Measurements from ENCODE around the gene ERC2. TPM values are rescaled to one million over a fixed set of nuclear protein-coding genes. Genes with fewer than 3 reads are reported as not detected.

ERC2 gene
- total and polyA plus RNA-seq, 2 donors (not counting 3 experiments of a cell fraction or from before 2014, with no cell fraction given), result 5.6 to 15.5 TPM

DNA sequence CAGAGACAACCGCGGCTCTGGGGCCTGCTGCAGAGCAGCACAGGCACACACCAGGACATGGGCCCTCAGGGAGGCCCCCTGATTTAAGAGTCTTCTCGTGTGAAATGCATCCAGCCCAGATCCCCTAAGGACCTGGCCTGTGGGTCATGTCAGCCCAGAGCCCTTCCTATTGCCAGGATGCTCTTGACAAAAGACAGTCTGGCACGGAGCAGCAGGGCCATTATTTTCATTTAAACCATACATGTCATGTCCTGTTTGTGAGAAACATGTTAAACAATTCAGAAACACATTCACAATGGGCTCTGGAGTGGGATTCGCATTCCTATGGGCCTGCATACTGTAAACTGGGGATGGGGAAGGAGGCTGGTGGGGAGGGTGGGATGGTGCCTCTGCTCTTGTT, 613.8 kb downstream of the ERC2 start:
- TF ChIP-seq, protein P1, sequence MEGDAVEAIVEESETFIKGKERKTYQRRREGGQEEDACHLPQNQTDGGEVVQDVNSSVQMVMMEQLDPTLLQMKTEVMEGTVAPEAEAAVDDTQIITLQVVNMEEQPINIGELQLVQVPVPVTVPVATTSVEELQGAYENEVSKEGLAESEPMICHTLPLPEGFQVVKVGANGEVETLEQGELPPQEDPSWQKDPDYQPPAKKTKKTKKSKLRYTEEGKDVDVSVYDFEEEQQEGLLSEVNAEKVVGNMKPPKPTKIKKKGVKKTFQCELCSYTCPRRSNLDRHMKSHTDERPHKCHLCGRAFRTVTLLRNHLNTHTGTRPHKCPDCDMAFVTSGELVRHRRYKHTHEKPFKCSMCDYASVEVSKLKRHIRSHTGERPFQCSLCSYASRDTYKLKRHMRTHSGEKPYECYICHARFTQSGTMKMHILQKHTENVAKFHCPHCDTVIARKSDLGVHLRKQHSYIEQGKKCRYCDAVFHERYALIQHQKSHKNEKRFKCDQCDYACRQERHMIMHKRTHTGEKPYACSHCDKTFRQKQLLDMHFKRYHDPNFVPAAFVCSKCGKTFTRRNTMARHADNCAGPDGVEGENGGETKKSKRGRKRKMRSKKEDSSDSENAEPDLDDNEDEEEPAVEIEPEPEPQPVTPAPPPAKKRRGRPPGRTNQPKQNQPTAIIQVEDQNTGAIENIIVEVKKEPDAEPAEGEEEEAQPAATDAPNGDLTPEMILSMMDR (IDR thresholded peaks at IDR 0.05; ENCODE audit: extremely low read depth in 1 of 2, insufficient read depth in 1 of 2, low read depth in 1 of 2, low read length in 2 of 2), result no peak
- no peak for TF ChIP-seq MYC (IDR thresholded peaks at IDR 0.05; ENCODE audit: low read depth, low read length)
- TF ChIP-seq GATA2 (IDR thresholded peaks at IDR 0.05; ENCODE audit: insufficient read depth, insufficient read length, low read depth, low read length), result no peak
- no peak for TF ChIP-seq POLR2A (IDR thresholded peaks at IDR 0.05; ENCODE audit: low read depth, low read length)
- TF ChIP-seq, protein P2, sequence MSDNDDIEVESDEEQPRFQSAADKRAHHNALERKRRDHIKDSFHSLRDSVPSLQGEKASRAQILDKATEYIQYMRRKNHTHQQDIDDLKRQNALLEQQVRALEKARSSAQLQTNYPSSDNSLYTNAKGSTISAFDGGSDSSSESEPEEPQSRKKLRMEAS (IDR thresholded peaks at IDR 0.05; ENCODE audit: insufficient read depth, insufficient read length), result no peak
- TF ChIP-seq POLR2AphosphoS5 (IDR thresholded peaks at IDR 0.05; ENCODE audit: insufficient read depth, low read depth, low read length), result no peak
- no peak for TF ChIP-seq JUN (IDR thresholded peaks at IDR 0.05; ENCODE audit: borderline replicate concordance, insufficient read depth, insufficient read length, low read depth)
- TF ChIP-seq FOS (IDR thresholded peaks at IDR 0.05; ENCODE audit: borderline replicate concordance, insufficient read depth, low read length), result no peak
- TF ChIP-seq EZH2 (IDR thresholded peaks at IDR 0.05; ENCODE audit: borderline replicate concordance, low read depth, low read length, severe bottlenecking), result no peak
- Histone ChIP-seq H3K27ac (ENCODE audit: insufficient read depth, low read depth, low read length) (no peak overlapping the region), H3K9me3 (replicated peaks; ENCODE audit: control insufficient read depth, insufficient read depth, low read length) (no peaks in the 10 kb centered on the region), H2AFZ (ENCODE audit: low read depth, low read length) (no peak overlapping the region), H3K4me2 (ENCODE audit: insufficient read depth, low read length) (no peak overlapping the region), H3K4me1 (ENCODE audit: control insufficient read depth, extremely low read depth, insufficient read depth, low read length) (no peaks in the 10 kb centered on the region), H3K9ac (replicated peaks; ENCODE audit: extremely low read depth, insufficient read depth, low read length) (no peak overlapping the region), H3K79me2 (ENCODE audit: control insufficient read depth, insufficient read depth, low read length) (no peaks in the 10 kb centered on the region), H3K36me3 (ENCODE audit: control insufficient read depth in 2 of 2, extremely low read depth in 1 of 2, insufficient read depth in 2 of 2, low read length in 2 of 2) (no peaks in the 10 kb centered on the region), H3K27me3 (ENCODE audit: control insufficient read depth in 2 of 2, insufficient read depth in 2 of 2, low read length in 2 of 2) (no peaks in the 10 kb centered on the region), H3K9me1 (replicated peaks; ENCODE audit: control insufficient read depth, extremely low read depth, insufficient read depth, low read length) (no peaks in the 10 kb centered on the region), H4K20me1 (replicated peaks; ENCODE audit: control insufficient read depth, extremely low read depth, insufficient read depth, low read length) (no peaks in the 10 kb centered on the region), H3K4me3 (replicated peaks in 1 of 3; ENCODE audit: insufficient read depth in 1 of 3, low read depth in 1 of 3, low read length in 3 of 3) (no peak overlapping the region)
- dilution Hi-C loops (cut with MboI; ENCODE audit: extremely low pct_ligation_motif_present, low sequenced_read_pairs), result no loop called here
- no TSS peak for BruUV-seq (replicated peaks)
- ChIA-PET CTCF (no interaction called here), POLR2A (no interaction called here)
- intact Hi-C loops (cut with micrococcal nuclease), result no loop called here
- FAIRE-seq (no peak), DNase-seq (ENCODE audit: low read depth, low spot score) (no peak)
